BLaER1 (cell line): ENCODE data around the gene KRTCAP3.

Experiments
- H3K27ac ChIP-seq: shearing (Covaris generic); formaldehyde crosslinking; 2 replicates; pipeline ENCODE4 v1.8.1; 2022
- H3K27me3 ChIP-seq: shearing (Covaris generic); formaldehyde crosslinking; 2 replicates; pipeline ENCODE4 v1.8.1; 2022
- H3K36me3 ChIP-seq: shearing (Covaris generic); formaldehyde crosslinking; 2 replicates; pipeline ENCODE4 v1.8.1; 2022
- H3K4me1 ChIP-seq: shearing (Covaris generic); formaldehyde crosslinking; 2 replicates; pipeline ENCODE4 v1.8.1; 2022
- H3K4me2 ChIP-seq: shearing (Covaris generic); formaldehyde crosslinking; 2 replicates; pipeline ENCODE4 v1.8.1; 2022
- H3K4me3 ChIP-seq: shearing (Covaris generic); formaldehyde crosslinking; 2 replicates; pipeline ENCODE4 v1.8.1; 2022
- H3K9ac ChIP-seq: shearing (Covaris generic); formaldehyde crosslinking; 2 replicates; pipeline ENCODE4 v1.8.1; 2022
- H3K9me3 ChIP-seq: shearing (Covaris generic); formaldehyde crosslinking; 2 replicates; pipeline ENCODE4 v1.8.1; 2022
- H4K20me1 ChIP-seq: shearing (Covaris generic); formaldehyde crosslinking; 2 replicates; pipeline ENCODE4 v1.8.1; 2022
- Cebpa-rat ChIP-seq: shearing (Covaris generic); IDR thresholded peaks from 2 replicates; pipeline ENCODE4 v1.8.1; 2022

KRTCAP3 gene

DNA sequence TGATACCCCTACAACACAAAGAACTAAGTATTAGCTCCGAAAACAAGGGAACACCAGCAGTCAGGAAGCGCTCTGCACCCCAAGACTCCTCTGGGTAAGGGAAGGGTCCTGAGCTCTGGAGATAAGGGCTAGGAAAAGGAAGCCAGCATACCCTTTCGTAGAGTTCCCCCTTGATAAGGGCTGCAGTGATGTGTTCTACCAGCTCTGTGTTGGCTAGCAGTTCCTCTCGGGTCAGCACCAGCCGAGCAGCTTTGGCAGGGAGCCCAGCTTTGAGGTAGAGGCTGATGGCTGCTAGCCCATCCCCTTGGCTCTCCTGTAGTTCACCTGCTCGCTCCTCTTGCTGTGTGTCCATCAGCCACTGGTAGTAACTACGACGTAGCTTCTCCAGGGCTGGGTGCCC is 18.9 kb downstream of the KRTCAP3 start:
- Histone ChIP-seq H3K36me3 (peaks cover 79% of the 10 kb centered on the region), H3K4me2 (no peak overlapping the region), H3K9me3 (no peaks in the 10 kb centered on the region), H3K27ac (no peak overlapping the region), H3K4me3 (no peak overlapping the region), H3K27me3 (no peaks in the 10 kb centered on the region), H4K20me1 (no peaks in the 10 kb centered on the region), H3K4me1 (peaks cover 4% of the 10 kb centered on the region; the same call in 1 of the 2 replicates), H3K9ac (no peak overlapping the region)
- no peak for TF ChIP-seq Cebpa-rat

DNA sequence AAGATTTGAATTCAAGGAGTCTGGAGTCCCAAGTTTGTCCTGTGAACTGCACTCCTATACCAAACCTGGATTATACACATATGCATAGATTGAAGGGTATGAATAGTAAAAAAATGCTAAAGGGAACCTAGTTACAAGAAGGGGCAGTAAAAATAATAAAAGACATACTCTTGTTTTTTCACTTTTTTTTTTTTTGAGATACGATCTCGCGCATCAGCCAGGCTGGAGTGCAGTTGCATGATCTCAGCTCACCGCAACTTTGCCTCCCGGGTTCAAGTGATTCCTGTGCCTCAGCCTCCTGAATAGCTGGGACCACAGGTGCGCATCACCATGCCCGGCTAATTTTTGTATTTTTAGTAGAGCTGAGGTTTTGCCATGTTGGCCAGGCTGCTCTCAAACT is 22.3 kb downstream of the KRTCAP3 start:
- no peaks in the 10 kb centered on the region for H3K9me3 ChIP-seq
- no peak for TF ChIP-seq Cebpa-rat
- H3K4me3 ChIP-seq: no peak overlapping the region
- no peak overlapping the region for H3K9ac ChIP-seq
- peaks cover 52% of the 10 kb centered on the region for H3K36me3 ChIP-seq
- no peak overlapping the region for H3K27ac ChIP-seq
- H3K27me3 ChIP-seq: no peaks in the 10 kb centered on the region
- no peaks in the 10 kb centered on the region for H4K20me1 ChIP-seq
- no peaks in the 10 kb centered on the region for H3K4me1 ChIP-seq
- no peak overlapping the region for H3K4me2 ChIP-seq

DNA sequence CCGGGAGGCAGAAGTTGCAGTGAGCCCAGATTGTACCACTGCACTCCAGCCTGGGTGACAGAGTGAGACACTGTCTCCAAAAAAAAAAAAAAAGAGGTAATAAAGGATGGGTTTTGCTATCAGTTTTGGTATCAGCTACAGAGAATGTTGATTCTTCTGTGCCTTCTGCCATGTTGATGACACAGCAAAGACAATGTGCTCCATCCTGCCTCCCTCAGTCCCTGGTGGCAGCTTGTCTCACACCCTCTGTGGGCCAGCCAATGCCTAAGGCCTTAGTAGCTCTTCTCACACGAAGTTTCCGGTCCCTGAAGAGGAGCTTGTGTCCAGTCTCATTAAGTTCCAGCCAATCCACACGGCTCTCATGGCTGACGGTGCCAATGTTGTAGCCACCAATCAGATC is 29.8 kb downstream of the KRTCAP3 start:
- no peak overlapping the region for H3K27ac ChIP-seq
- H3K36me3 ChIP-seq: peaks cover 49% of the 10 kb centered on the region

DNA sequence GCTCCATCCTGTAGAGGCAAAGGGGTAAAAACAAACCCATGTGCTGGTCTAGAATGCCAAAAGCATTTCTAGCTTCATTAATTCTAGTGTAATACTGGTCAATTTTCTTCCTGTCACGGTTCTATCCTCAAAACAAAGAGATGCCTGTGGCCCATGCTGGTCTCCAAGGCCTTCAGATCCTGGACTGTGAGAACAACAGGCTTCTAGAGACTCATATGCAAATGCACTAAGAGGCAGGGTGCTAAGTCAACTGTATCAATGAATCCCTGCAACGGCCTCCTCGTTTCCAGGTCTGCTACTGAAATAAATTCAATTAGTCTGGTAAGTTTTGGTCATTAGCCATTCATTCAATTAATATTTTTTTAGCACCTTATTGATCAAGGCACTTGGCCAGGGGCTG is 43.3 kb downstream of the KRTCAP3 start:
- Histone ChIP-seq H3K27me3 (no peaks in the 10 kb centered on the region), H4K20me1 (no peaks in the 10 kb centered on the region), H3K4me2 (no peak overlapping the region), H3K36me3 (peaks cover 50% of the 10 kb centered on the region), H3K9me3 (no peaks in the 10 kb centered on the region), H3K9ac (no peak overlapping the region), H3K4me1 (peaks cover 42% of the 10 kb centered on the region), H3K27ac (no peak overlapping the region), H3K4me3 (no peak overlapping the region)
- no peak for TF ChIP-seq Cebpa-rat

More for the DNA sequence above, 29.8 kb downstream of the KRTCAP3 start:
- TF ChIP-seq Cebpa-rat: no peak
- Histone ChIP-seq H4K20me1 (no peaks in the 10 kb centered on the region), H3K4me2 (no peak overlapping the region), H3K27me3 (no peaks in the 10 kb centered on the region), H3K4me1 (no peaks in the 10 kb centered on the region), H3K4me3 (no peak overlapping the region), H3K9ac (no peak overlapping the region), H3K9me3 (no peaks in the 10 kb centered on the region)

DNA sequence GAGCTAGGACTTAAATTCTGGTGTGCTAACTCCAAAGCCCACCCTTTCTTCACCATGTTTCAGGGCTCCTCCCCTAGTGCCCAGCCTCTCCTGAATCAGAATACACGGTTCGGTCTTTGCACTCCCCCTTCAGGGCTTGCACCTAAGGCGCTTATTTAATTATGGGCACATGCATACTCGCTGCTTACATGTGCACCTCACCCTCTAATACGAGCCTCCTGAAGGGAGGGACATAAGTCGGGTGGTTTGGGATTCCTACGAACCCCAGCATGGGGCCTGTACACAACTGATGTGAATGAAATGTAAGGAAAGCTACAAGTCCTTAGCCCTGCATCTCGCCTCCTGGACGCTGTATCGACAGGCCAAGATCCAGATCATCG is 46.9 kb downstream of the KRTCAP3 start:
- Histone ChIP-seq H3K4me2 (peak overlapping the region; percentile 94), H3K4me1 (peaks cover 42% of the 10 kb centered on the region), H3K27me3 (peaks cover 5% of the 10 kb centered on the region), H3K9ac (peak overlapping the region; percentile 55), H4K20me1 (no peaks in the 10 kb centered on the region), H3K4me3 (peak overlapping the region; percentile 71), H3K36me3 (peaks cover 15% of the 10 kb centered on the region), H3K9me3 (no peaks in the 10 kb centered on the region), H3K27ac (no peak overlapping the region)
- TF ChIP-seq Cebpa-rat: no peak

DNA sequence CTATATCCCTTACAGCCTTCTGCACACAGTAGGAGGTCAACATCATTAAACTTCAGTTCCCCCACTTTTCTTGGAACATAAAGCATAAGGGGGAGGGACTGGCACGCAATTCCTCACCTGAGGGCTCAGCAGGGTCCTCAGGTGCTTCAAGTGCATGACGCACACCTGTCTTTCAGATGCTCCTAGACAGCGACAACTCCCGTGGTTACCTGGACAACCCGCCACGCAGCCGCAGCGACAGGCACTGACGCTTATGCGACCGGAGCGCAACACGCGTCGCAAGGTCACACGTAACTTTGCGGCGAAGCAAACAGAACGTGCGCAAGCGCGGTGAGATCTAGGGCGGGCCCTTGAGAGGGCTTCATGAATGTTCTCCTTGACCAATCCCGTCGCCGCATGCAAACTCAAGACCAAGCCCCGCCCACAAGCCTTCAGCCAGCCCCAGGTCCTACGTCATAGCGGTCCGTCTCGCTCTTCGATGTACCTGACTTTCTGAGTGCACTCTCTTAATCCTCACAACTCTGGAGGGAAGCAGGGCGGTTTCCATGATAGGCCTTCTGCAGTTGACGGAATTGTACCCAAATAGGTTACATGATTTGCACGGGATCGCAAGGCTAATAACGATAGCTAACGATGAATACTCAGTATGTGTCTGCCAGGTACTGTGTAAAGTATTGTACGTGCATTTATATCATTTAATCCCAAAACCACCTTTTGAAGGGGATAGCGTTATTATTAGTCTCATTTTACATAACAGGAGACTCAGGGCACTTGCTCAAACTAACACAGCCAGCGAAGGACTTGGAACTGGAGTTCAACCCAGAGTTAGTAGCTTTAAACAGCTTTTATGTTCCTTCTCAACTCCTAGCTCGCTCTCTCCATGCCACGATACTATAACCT is 47.6 kb downstream of the KRTCAP3 start, which contains the start of gene IFT172:
TSS of gene IFT172 (minus strand) at position 246 of the 900 bp plus-strand sequence. CDS start at position 156, 90 bp downstream.
- Histone ChIP-seq H3K36me3 (peaks cover 9% of the 10 kb centered on the region), H3K9ac (peak within 1 kb of the TSS; percentile 55), H3K4me2 (peak within 1 kb of the TSS; percentile 94), H4K20me1 (no peaks in the 10 kb centered on the region), H3K27me3 (peaks cover 11% of the 10 kb centered on the region), H3K9me3 (peaks cover 5% of the 10 kb centered on the region; the same call in 1 of the 2 replicates), H3K27ac (no peak within 1 kb of the TSS), H3K4me3 (peak within 1 kb of the TSS; percentile 71), H3K4me1 (peaks cover 42% of the 10 kb centered on the region)
- no peak for TF ChIP-seq Cebpa-rat

DNA sequence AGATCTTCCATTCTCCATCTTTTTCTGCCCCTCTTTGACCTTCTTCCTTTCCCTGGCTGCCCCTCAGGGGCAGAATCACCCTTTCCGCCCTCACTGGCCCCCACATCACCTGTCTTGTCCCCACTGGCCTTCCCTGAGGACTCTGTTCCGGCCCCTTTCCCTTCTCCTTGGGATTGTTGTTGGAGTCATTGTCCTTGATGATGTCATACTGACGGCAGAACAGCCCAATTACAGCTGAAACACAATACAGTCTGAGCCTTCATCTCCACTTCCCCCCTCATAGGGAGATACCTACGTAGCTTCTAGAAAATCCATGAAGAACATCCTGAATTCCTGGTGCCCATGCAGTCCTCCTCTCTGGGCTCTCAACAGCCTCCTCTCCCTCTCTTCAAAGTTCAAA is 50.4 kb downstream of the KRTCAP3 start:
- H3K9me3 ChIP-seq: peaks cover 9% of the 10 kb centered on the region; the same call in 1 of the 2 replicates
- H3K27ac ChIP-seq: no peak overlapping the region
- no peaks in the 10 kb centered on the region for H3K36me3 ChIP-seq
- no peaks in the 10 kb centered on the region for H4K20me1 ChIP-seq
- no peak for TF ChIP-seq Cebpa-rat
- peaks cover 23% of the 10 kb centered on the region for H3K4me1 ChIP-seq
- no peak overlapping the region for H3K9ac ChIP-seq
- H3K4me2 ChIP-seq: no peak overlapping the region
- H3K4me3 ChIP-seq: no peak overlapping the region
- peaks cover 34% of the 10 kb centered on the region for H3K27me3 ChIP-seq

DNA sequence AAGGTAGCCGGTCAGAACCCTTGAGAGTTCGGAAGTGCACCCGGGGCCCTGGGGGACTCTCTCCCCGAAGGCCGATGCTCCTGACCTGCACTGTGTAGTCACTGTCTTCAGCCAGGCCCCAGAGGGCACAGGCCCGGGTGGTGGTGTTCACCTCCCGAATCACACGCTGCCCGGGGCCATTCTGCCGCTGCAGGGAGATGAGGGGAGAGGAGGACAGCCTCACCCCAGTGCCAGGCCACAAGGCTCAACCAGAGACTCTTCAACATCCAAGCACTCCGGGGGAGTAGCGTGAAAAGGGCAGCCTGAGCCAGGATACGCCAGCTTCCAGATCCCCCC is 51.7 kb downstream of the KRTCAP3 start:
- Histone ChIP-seq H3K4me2 (no peak overlapping the region), H3K9ac (no peak overlapping the region), H4K20me1 (no peaks in the 10 kb centered on the region), H3K27me3 (peaks cover 34% of the 10 kb centered on the region), H3K4me1 (peaks cover 9% of the 10 kb centered on the region), H3K27ac (no peak overlapping the region), H3K9me3 (peaks cover 9% of the 10 kb centered on the region; the same call in 1 of the 2 replicates), H3K4me3 (no peak overlapping the region), H3K36me3 (no peaks in the 10 kb centered on the region)
- no peak for TF ChIP-seq Cebpa-rat
